Stimulated activated naive CD4-positive, alpha-beta T cell (primary cell): Measurements from ENCODE around the gene HOXC9.

Experiments
- DNase-seq, 6 experiments: peaks; one replicate each; lab custom pipeline; 2025; lab: John Stamatoyannopoulos, UW

Gene HOXC9

GRCh38 chr12:53976172-53976822 is 23.7 kb upstream of the HOXC9 start:
- DNase-seq: no peak

- DNase-seq: no peak
Measured at GRCh38 chr12:53976823-53977595, 23.0 kb upstream of the HOXC9 start.

- DNase-seq: no peak
Measured at GRCh38 chr12:53977596-53978445, 22.1 kb upstream of the HOXC9 start.

- no peak for DNase-seq
Measured at GRCh38 chr12:53978477-53979356, 21.2 kb upstream of the HOXC9 start.

- DNase-seq: no peak
Measured at GRCh38 chr12:53980104-53980801, 19.7 kb upstream of the HOXC9 start.

- no peak for DNase-seq
Measured at GRCh38 chr12:53980802-53981496, 19.0 kb upstream of the HOXC9 start.

- DNase-seq: peak in 1 of 6 experiments; percentile 13
Measured at GRCh38 chr12:53981634-53982565, 18.1 kb upstream of the HOXC9 start.

- peak in 1 of 6 experiments; percentile 39 for DNase-seq
Measured at GRCh38 chr12:53982648-53983567, 17.1 kb upstream of the HOXC9 start.

- DNase-seq: peak in 1 of 6 experiments; percentile 39
Measured at GRCh38 chr12:53983568-53983949, 16.4 kb upstream of the HOXC9 start.

- DNase-seq: peak in 1 of 6 experiments; percentile 30
Measured at GRCh38 chr12:53983950-53984572, 15.9 kb upstream of the HOXC9 start.

GRCh38 chr12:53984901-53985691 is 14.9 kb upstream of the HOXC9 start, which contains the start of gene HOXC10:
HOXC10 (plus strand) TSS chr12:53985146; CDS start chr12:53985260, 114 bp downstream.
- DNase-seq: peak in 5 of 6 experiments; percentile 33 to 60 (median 54)

GRCh38 chr12:53985692-53985993 is 14.3 kb upstream of the HOXC9 start:
- DNase-seq: no peak

- peak in 1 of 6 experiments; percentile 49 for DNase-seq
Measured at GRCh38 chr12:53985994-53986685, 13.8 kb upstream of the HOXC9 start.

GRCh38 chr12:53986686-53987483 is 13.1 kb upstream of the HOXC9 start:
- DNase-seq: no peak

GRCh38 chr12:53987787-53988230 is 12.2 kb upstream of the HOXC9 start:
- DNase-seq: no peak
